Activated B cell treated with CpG ODN at 0.5 μM for 24 hours (primary cell): Measurements from ENCODE around the gene GSE1. TPM values are rescaled to one million over a fixed set of nuclear protein-coding genes. Genes with fewer than 3 reads are reported as not detected.

ENCODE experiments used
- ATAC-seq: fragments of 200-7000 bp; cut with Tn5 transposase; one replicate; pipeline ENCODE4 v1.10.0; 2021; ENCODE audit warnings: low read depth, mild to moderate bottlenecking, moderate library complexity
- CTCF ChIA-PET: fragments of 350-600 bp; sonication (Branson Sonifier 250); formaldehyde crosslinking; loops from one replicate; lab custom pipeline; 2021; ENCODE audit warnings: antibody characterized with exemption; lab: Charles Lee
- POLR2A ChIA-PET: fragments of 350-600 bp; sonication (Branson Sonifier 250); formaldehyde crosslinking; loops from one replicate; lab custom pipeline; 2021; ENCODE audit warnings: antibody characterized with exemption; lab: Charles Lee
- DNase-seq: peaks from one replicate; pipeline ENCODE4 v3.0.0; 2022
- H3K27ac Mint-ChIP-seq: one replicate; pipeline ENCODE4 v1.8.0; 2020; ENCODE audit warnings: mixed read lengths
- H3K27me3 Mint-ChIP-seq: one replicate; pipeline ENCODE4 v1.8.0; 2021; ENCODE audit warnings: mixed read lengths
- H3K36me3 Mint-ChIP-seq: one replicate; pipeline ENCODE4 v1.8.0; 2021; ENCODE audit warnings: low read depth, mixed read lengths
- H3K4me1 Mint-ChIP-seq: one replicate; pipeline ENCODE4 v1.8.0; 2021; ENCODE audit warnings: mixed read lengths
- H3K4me3 Mint-ChIP-seq: one replicate; pipeline ENCODE4 v1.8.0; 2020; ENCODE audit warnings: mild to moderate bottlenecking, mixed read lengths
- H3K9me3 Mint-ChIP-seq: one replicate; pipeline ENCODE4 v1.8.0; 2020; ENCODE audit warnings: mixed read lengths
- intact Hi-C: fragments of 100-400 bp; cut with micrococcal nuclease; formaldehyde crosslinking; loops from one replicate; pipeline ENCODE4 v1.15.1; 2024
- total RNA-seq: library from RNA; stranded (reverse); gene quantifications from 2 replicates; pipeline ENCODE4 v1.2.3, GENCODE V29; 2022
- TF ChIP-seq, protein P1 (sequence below): fragments of 200-600 bp; IDR thresholded peaks from one replicate; pipeline ENCODE4 v1.8.0; 2022; ENCODE audit warnings: antibody characterized with exemption, mild to moderate bottlenecking

GSE1 gene
- total RNA-seq, 1 donor from 2014 or later: 48.3 TPM

DNA sequence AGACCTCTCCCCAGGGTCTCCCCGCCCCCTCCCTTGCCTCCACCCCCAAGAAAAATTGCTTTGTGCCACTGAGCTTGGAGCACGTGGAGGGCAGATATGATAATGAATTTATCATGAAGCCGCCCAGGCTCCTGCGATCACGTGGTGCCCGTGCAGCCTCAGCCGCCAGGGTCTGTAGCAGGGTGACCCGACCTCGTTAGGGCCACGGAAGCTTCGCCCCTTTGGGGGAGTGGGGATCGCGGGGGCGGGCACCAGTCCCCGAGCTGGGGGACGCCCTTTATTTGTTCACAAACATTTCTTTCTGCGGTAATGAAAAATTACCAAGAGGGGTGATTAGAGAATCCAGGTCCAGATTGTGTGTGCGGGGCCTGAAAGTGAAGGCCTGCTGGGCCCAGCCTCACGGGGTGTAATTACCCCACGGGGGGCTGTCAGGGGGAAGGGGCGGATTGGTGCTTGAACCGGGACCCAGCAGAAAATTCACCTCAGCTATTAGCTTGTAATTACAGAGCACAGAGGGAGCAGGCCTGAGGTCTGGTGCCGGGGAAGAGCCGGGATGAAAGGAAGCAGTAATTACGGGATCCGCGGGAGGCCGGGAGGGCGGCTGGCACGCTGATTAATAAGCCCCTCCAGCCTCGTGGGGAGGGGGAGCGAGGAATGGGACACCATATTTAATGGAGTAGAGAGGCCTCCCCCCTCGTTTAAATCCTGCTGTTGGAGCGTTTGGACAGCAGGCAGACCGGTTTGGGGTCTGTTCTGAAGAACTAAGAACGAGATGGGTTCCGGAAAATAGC is 13.3 kb downstream of the GSE1 start:
- POLR2A ChIA-PET: interaction anchor here (0.6 to 0.7 kb wide), 2 partner anchors 118 to 125 kb away, joined by 4 to 10 read pairs; no protein-coding TSS in a partner anchor
- intact Hi-C loops: no loop called here
- Mint-ChIP-seq H3K36me3 (peaks cover 21% of the 10 kb centered on the region), H3K4me1 (peaks cover 38% of the 10 kb centered on the region), H3K27ac (no peak overlapping the region), H3K4me3 (no peak overlapping the region), H3K27me3 (no peaks in the 10 kb centered on the region), H3K9me3 (peaks cover 4% of the 10 kb centered on the region)
- no peak for ATAC-seq
- CTCF ChIA-PET: interaction anchor here (0.7 kb wide), 1 partner anchor 10 kb away, joined by 3 read pairs; no protein-coding TSS in a partner anchor
- TF ChIP-seq, protein P1, sequence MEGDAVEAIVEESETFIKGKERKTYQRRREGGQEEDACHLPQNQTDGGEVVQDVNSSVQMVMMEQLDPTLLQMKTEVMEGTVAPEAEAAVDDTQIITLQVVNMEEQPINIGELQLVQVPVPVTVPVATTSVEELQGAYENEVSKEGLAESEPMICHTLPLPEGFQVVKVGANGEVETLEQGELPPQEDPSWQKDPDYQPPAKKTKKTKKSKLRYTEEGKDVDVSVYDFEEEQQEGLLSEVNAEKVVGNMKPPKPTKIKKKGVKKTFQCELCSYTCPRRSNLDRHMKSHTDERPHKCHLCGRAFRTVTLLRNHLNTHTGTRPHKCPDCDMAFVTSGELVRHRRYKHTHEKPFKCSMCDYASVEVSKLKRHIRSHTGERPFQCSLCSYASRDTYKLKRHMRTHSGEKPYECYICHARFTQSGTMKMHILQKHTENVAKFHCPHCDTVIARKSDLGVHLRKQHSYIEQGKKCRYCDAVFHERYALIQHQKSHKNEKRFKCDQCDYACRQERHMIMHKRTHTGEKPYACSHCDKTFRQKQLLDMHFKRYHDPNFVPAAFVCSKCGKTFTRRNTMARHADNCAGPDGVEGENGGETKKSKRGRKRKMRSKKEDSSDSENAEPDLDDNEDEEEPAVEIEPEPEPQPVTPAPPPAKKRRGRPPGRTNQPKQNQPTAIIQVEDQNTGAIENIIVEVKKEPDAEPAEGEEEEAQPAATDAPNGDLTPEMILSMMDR: no peak
- no peak for DNase-seq

DNA sequence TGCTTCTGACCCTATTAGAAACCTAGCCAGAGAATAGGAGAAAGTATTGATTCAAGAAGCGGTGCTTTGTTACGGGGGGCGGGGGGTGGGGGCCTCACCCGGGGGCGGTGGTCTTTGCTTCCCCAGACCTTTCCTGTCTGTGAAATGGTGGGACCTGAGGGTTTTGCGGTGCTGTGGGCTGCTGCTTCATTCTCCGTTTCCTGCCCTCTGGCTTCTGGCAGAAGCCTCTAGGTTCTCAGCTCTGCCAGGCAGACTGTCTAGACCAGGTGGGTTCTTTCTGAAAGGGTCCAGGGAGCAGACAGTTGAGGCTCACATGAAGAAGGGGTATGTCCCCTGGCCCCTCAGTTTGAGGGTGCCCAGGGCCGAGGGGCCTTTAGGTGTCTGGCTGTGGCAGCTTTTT is 14.0 kb downstream of the GSE1 start:
- peaks cover 33% of the 10 kb centered on the region for H3K4me1 Mint-ChIP-seq
- H3K4me3 Mint-ChIP-seq: no peak overlapping the region
- CTCF ChIA-PET: interaction anchor here (0.7 kb wide), 1 partner anchor 11 kb away, joined by 3 read pairs; no protein-coding TSS in a partner anchor
- TF ChIP-seq, protein P1: no peak
- H3K9me3 Mint-ChIP-seq: peaks cover 4% of the 10 kb centered on the region
- peaks cover 21% of the 10 kb centered on the region for H3K36me3 Mint-ChIP-seq
- intact Hi-C loops: no loop called here
- ATAC-seq (no peak), DNase-seq (no peak)
- no peak overlapping the region for H3K27ac Mint-ChIP-seq
- POLR2A ChIA-PET: interaction anchor here (0.6 to 0.7 kb wide), 3 partner anchors 56 to 126 kb away, joined by 4 to 10 read pairs (median 7); no protein-coding TSS in a partner anchor
- no peaks in the 10 kb centered on the region for H3K27me3 Mint-ChIP-seq

DNA sequence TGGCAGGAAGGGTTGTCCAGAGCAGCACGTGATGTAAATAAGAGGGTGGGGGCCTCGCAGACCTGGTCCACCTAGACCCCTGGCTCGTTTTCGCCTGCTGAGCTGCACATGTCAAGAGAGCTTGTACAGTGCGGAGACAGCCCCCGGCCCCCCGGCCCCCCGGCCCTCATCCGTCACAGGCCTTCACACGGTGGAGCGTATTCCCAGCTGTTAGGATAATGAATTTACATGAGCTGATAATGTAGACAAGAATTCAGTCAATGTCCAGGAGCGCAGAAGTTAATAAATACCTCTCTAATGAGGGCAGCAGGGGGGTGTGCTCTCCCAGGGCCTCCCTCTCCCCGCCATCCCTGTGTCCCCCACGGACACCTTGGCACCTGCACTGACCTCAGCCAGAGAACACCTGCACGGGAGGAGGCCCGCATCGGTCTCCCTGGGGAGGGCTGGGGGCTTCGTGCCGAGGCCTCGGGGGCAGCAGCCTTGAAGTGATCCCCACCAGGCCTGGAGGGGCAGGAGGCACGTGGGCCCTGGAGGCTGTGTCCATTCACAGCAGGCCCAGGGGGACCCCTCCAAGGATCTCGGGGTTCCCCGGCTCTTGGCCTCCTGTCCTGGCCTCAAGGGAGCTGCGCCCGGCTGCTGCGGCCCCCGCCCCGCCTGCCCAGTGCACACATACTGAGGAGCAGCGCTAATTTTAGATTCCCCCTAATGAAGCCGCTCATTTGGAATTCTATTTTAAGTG is 14.6 kb downstream of the GSE1 start:
- ChIA-PET CTCF (interaction anchor here (0.7 to 1.7 kb wide), 3 partner anchors 11 to 207 kb away, joined by 3 to 6 read pairs (median 5); no protein-coding TSS in a partner anchor), POLR2A (interaction anchor here (0.7 kb wide), 1 partner anchor 55 kb away, joined by 7 read pairs; no protein-coding TSS in a partner anchor)
- TF ChIP-seq, protein P1: no peak
- ATAC-seq: no peak
- H3K36me3 Mint-ChIP-seq: peaks cover 20% of the 10 kb centered on the region
- H3K4me1 Mint-ChIP-seq: peaks cover 29% of the 10 kb centered on the region
- DNase-seq: no peak
- no peak overlapping the region for H3K4me3 Mint-ChIP-seq
- intact Hi-C loops: no loop called here
- H3K27ac Mint-ChIP-seq: no peak overlapping the region
- H3K27me3 Mint-ChIP-seq: no peaks in the 10 kb centered on the region
- H3K9me3 Mint-ChIP-seq: peaks cover 4% of the 10 kb centered on the region

DNA sequence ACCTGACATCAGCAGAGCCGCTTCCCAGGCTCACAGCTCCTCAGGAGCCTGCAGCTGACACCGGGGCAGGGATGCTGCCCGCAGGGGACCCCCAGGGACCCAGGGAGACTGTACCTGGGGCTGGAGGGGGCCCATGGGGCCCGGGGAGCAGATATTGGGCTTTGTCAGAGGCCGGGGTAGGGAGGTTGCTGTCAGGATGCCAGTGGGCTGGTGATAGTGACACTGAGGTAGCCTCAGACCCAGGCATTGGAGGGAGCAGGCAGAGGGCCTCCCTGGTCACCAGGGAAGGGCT is 15.1 kb downstream of the GSE1 start:
- Mint-ChIP-seq H3K36me3 (peaks cover 18% of the 10 kb centered on the region), H3K27ac (no peak overlapping the region), H3K4me1 (peaks cover 25% of the 10 kb centered on the region), H3K9me3 (peaks cover 4% of the 10 kb centered on the region), H3K4me3 (no peak overlapping the region), H3K27me3 (no peaks in the 10 kb centered on the region)
- CTCF ChIA-PET: interaction anchor here (1.6 to 1.7 kb wide), 2 partner anchors 12 to 207 kb away, joined by 5 to 6 read pairs; no protein-coding TSS in a partner anchor
- intact Hi-C loops: no loop called here
- DNase-seq (no peak), ATAC-seq (no peak)
- POLR2A ChIA-PET: no interaction called here
- TF ChIP-seq, protein P1: no peak

DNA sequence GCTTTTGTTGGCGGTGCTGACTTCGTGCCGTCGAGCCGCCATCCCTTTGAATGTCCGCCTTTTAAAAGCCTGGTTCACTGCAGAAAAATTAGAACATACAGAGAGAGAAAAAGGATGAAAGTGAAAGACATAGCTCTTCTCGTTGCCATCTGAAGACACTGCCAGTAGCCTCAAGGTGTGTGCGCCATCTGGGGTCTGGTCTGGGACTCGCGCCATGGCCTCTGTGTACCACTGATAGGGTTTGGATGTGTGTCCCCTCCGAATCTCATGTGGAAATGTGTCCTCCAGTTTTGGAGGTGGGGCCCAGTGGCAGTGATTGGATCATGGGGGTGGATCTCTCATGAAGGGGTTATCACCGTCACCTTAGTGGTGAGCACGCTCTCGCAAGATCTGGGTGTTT is 15.5 kb downstream of the GSE1 start:
- ChIA-PET CTCF (interaction anchor here (1.6 to 1.7 kb wide), 2 partner anchors 13 to 208 kb away, joined by 5 to 6 read pairs; no protein-coding TSS in a partner anchor), POLR2A (no interaction called here)
- H3K27ac Mint-ChIP-seq: no peak overlapping the region
- peaks cover 18% of the 10 kb centered on the region for H3K36me3 Mint-ChIP-seq
- peaks cover 21% of the 10 kb centered on the region for H3K4me1 Mint-ChIP-seq
- DNase-seq (no peak), ATAC-seq (no peak)
- peaks cover 4% of the 10 kb centered on the region for H3K9me3 Mint-ChIP-seq
- H3K4me3 Mint-ChIP-seq: no peak overlapping the region
- H3K27me3 Mint-ChIP-seq: no peaks in the 10 kb centered on the region
- intact Hi-C loops: no loop called here
- TF ChIP-seq, protein P1: no peak
